Heart right ventricle (tissue), 16 donors: ENCODE data around the gene PAIP2B. TPM values are rescaled to one million over a fixed set of nuclear protein-coding genes. Genes with fewer than 3 reads are reported as not detected.

Experiments
- ATAC-seq, 8 donors: fragments of 200-7000 bp; cut with Tn5 transposase; one replicate each; pipeline ENCODE4 v1.9.1; 2020; ENCODE audit warnings: mild to moderate bottlenecking in 8 of 8, moderate library complexity in 8 of 8, moderate number of reproducible peaks in 1 of 8
- DNase-seq, 2 donors: peaks; one replicate each; pipeline ENCODE4 v3.0.0-alpha.2; 2020
- H3K27ac ChIP-seq, 10 donors: fragments of 200-600 bp; sonication (generic) in 2 of 10; one replicate each; pipeline versions ENCODE4 v1.5.0 to v1.8.0; 2020 to 2022; ENCODE audit warnings: mild to moderate bottlenecking in 3 of 10
- H3K27me3 ChIP-seq, 7 donors: fragments of 200-600 bp; one replicate each; pipeline ENCODE4 v1.8.0; 2021 to 2022; ENCODE audit warnings: mild to moderate bottlenecking in 2 of 7
- H3K36me3 ChIP-seq, 9 donors: fragments of 200-600 bp; sonication (generic) in 1 of 9; one replicate each; pipeline versions ENCODE4 v1.5.0 to v1.8.0; 2020 to 2022; ENCODE audit warnings: mild to moderate bottlenecking in 2 of 9
- H3K4me1 ChIP-seq, 9 donors: fragments of 200-600 bp; sonication (generic) in 1 of 9; one replicate each; pipeline versions ENCODE4 v1.5.0 to v1.8.0; 2020 to 2022; ENCODE audit warnings: mild to moderate bottlenecking in 4 of 9
- H3K4me3 ChIP-seq, 10 donors: fragments of 200-600 bp; sonication (generic) in 2 of 10; one replicate each; pipeline versions ENCODE4 v1.5.0 to v1.8.0; 2020 to 2022; ENCODE audit warnings: mild to moderate bottlenecking in 7 of 10, moderate library complexity in 2 of 10
- H3K9me3 ChIP-seq, 11 donors: fragments of 200-600 bp in 10 of 11; sonication (generic) in 2 of 11; one replicate each; pipeline versions ENCODE4 v1.5.0 to v1.8.0; 2013 to 2022; ENCODE audit warnings: mild to moderate bottlenecking in 2 of 11, control low read depth in 1 of 11, moderate library complexity in 1 of 11
- CTCF ChIP-seq, 9 donors: fragments of 200-600 bp; sonication (generic) in 2 of 9; IDR thresholded peaks; one replicate each; pipeline versions ENCODE4 v1.5.0 to v1.8.0; 2021 to 2022; ENCODE audit warnings: antibody characterized with exemption in 9 of 9, mild to moderate bottlenecking in 5 of 9, moderate library complexity in 1 of 9
- WGBS, 2 donors: extraction: QIAGEN DNeasy Blood & Tissue Kit; methylation state at CpG; one replicate each; pipeline ENCODE4 v1.1.7; 2013; ENCODE audit warnings: inconsistent platforms in 1 of 2; 5-methylcytosine and 5-hydroxymethylcytosine counted together
- intact Hi-C, 10 donors: fragments of 100-400 bp; cut with DNase I; formaldehyde crosslinking; loops; one replicate each; pipeline versions ENCODE4 v1.11.1 to v1.14.2; 2022
- polyA plus RNA-seq, 2 donors: library from polyadenylated mRNA; stranded (reverse); fragments of 200-250 nt; gene quantifications; one replicate each; pipeline ENCODE4 v1.2.3, GENCODE V29; 2013
- total RNA-seq, 10 donors: library from RNA; stranded (reverse); fragmentation: NEBNext Ultra II Directional in 3 of 10; extraction: Animal tissue kit (Norgen Biotek cat#: 25700) in 3 of 10; gene quantifications; one replicate each; pipeline versions ENCODE4 v1.2.1 to v1.2.4, GENCODE V29; 2021 to 2023
- donor health status: Arrhythmogenic right ventricular cardiomyopathy.
- donor health status: ischemic (EF 13 %, LVEDD 7.1; RV severe dilation, severe dysfunction).
- donor health status: healthy with polysubstance abuse.
- donor health status: DM: no; HTN: yes; CAD: no.
- donor health status: DM: no; HTN: no; CAD: no.
- donor health status: ischemic (EF 25% LVEDD 6.9; RV normal size, moderate dysfunction).
- donor health status: ischemic (EF 25% LVEDD 5.7; RV mildly dilated, moderate dysfunction).
- donor health status: healthy.
- donor health status: DM: yes; HTN: yes; CAD: no.
- donor health status: Ischemic cardiomyopathy.
- donor health status: ischemic (EF 35%, LVEDD 5.7; RV mildly dilated, moderate dysfunction).
- donor health status: nonischemic (EF 11% LVEDD 7.7; RV severe dilation, severe dysfunction).
- donor health status: DM: yes; HTN: yes; CAD: no.
- donor health status: PGD.
- donor health status: ischemic (EF 29% LVEDD 5.4; RV normal size, mild dysfunction).
- donor health status: nonischemic (EF 23%, LVEDD 6.1; RV moderate dilation, normal function).

The PAIP2B gene
- total and polyA plus RNA-seq, 12 donors: 7.2 to 108 (median 60.3) TPM

- WGBS, 2 donors: 79 to 90% methylated on average over 3 of the region's 3 CpGs
- no peaks in the 10 kb centered on the region for H3K36me3 ChIP-seq
- no peak overlapping the region for H3K27ac ChIP-seq
- no peaks in the 10 kb centered on the region for H3K9me3 ChIP-seq
- DNase-seq: no peak
- peaks cover 0 to under 1% (median 0%) of the 10 kb centered on the region in 9 donors for H3K4me1 ChIP-seq
- H3K27me3 ChIP-seq: no peaks in the 10 kb centered on the region
- no peak for ATAC-seq
- H3K4me3 ChIP-seq: no peak overlapping the region
- intact Hi-C loops: no loop called here
- no peak for TF ChIP-seq CTCF (IDR thresholded peaks at IDR 0.05)
Measured at GRCh38 chr2:71215447-71215846, 11.5 kb downstream of the PAIP2B start.

- no peak for DNase-seq
- H3K36me3 ChIP-seq: no peaks in the 10 kb centered on the region
- H3K27ac ChIP-seq: no peak overlapping the region
- 38 to 39% methylated on average over 2 of the region's 2 CpGs for WGBS, 2 donors
- H3K4me1 ChIP-seq: peaks cover 0 to 5% (median 0%) of the 10 kb centered on the region in 9 donors
- no peaks in the 10 kb centered on the region for H3K9me3 ChIP-seq
- no peak overlapping the region for H3K4me3 ChIP-seq
- no peak for TF ChIP-seq CTCF (IDR thresholded peaks at IDR 0.05)
- no peaks in the 10 kb centered on the region for H3K27me3 ChIP-seq
- intact Hi-C loops: no loop called here
- no peak for ATAC-seq
Measured at GRCh38 chr2:71212336-71212735, 14.6 kb downstream of the PAIP2B start.

GRCh38 chr2:71210292-71210691, 16.6 kb downstream of the PAIP2B start:
- Histone ChIP-seq H3K4me1 (peaks cover 0 to 5% (median 0%) of the 10 kb centered on the region in 9 donors), H3K9me3 (peaks cover 0 to 7% (median 0%) of the 10 kb centered on the region in 11 donors), H3K36me3 (no peaks in the 10 kb centered on the region), H3K27me3 (no peaks in the 10 kb centered on the region), H3K4me3 (no peak overlapping the region), H3K27ac (no peak overlapping the region)
- DNase-seq (no peak), ATAC-seq (no peak)
- intact Hi-C loops: no loop called here
- 76 to 82% methylated on average over 3 of the region's 3 CpGs for WGBS, 2 donors
- no peak for TF ChIP-seq CTCF (IDR thresholded peaks at IDR 0.05)

- intact Hi-C loops: no loop called here
- H3K27ac ChIP-seq: no peak overlapping the region
- no peaks in the 10 kb centered on the region for H3K36me3 ChIP-seq
- DNase-seq (no peak), ATAC-seq (no peak)
- peaks cover 0 to 7% (median 0%) of the 10 kb centered on the region in 11 donors for H3K9me3 ChIP-seq
- 28 to 66% methylated on average over 2 of the region's 2 CpGs for WGBS, 2 donors
- peaks cover 0 to 5% (median 0%) of the 10 kb centered on the region in 9 donors for H3K4me1 ChIP-seq
- TF ChIP-seq CTCF (IDR thresholded peaks at IDR 0.05): no peak
- H3K27me3 ChIP-seq: no peaks in the 10 kb centered on the region
- no peak overlapping the region for H3K4me3 ChIP-seq
Measured at GRCh38 chr2:71208756-71209155, 18.1 kb downstream of the PAIP2B start.
